GM19455 (cell line): ENCODE data around the gene NARS2.

Source experiments
- ATAC-seq: cut with Tn5 transposase; IDR thresholded peaks from one replicate; pipeline ENCODE4 v1.9.1; 2021; ENCODE audit not compliant: unreplicated experiment

The NARS2 gene

GRCh38 chr11:78446210-78446609 is 128.5 kb downstream of the NARS2 start:
- ATAC-seq, result no peak

DNA sequence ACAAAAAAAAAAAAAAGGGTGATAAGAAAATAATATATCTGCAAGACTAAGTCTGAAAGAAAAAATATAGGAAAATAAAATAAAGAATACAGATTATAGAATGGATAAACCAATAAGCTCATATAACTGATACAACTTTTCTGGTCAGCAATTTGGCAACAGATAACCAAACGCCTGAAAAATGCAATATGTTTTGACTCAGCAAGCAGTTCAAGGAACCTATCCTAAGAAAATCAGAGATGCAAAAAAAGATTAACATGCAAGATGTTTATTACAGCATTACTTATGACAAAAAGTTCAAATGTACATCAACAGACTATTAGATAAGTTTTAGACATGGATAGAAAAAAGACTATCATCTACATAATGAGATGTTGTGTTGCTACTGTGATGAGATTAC is 129.9 kb downstream of the NARS2 start:
- no peak for ATAC-seq

DNA sequence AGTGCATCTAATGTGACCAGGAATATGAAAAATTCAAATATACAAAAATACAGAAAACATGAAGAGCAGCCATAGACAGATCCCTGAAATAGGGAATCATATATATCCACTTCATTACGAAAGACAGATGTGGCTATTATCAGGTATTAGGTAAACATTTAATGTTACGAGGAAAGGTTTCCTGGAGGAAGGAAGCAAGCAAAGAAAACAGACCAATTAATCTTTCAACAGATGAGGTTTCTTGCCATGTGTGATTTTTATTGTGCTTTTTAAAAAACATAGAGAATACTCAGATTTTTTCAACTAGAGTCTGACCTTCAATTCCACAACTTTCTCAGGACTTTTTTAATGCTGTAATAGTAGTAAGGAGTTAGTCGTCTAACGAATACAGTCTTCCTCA is 132.7 kb downstream of the NARS2 start:
- ATAC-seq, result no peak

- peak; percentile 88 for ATAC-seq
Measured at GRCh38 chr11:78438298-78438975, 136.2 kb downstream of the NARS2 start.

- no peak for ATAC-seq
Measured at GRCh38 chr11:78432956-78433355, 141.7 kb downstream of the NARS2 start.

- ATAC-seq, result no peak
Measured at GRCh38 chr11:78432058-78432515, 142.6 kb downstream of the NARS2 start.

GRCh38 chr11:78429660-78430059 is 145.0 kb downstream of the NARS2 start:
- ATAC-seq, result no peak

- no peak for ATAC-seq
Measured at GRCh38 chr11:78429209-78429608, 145.5 kb downstream of the NARS2 start.

DNA sequence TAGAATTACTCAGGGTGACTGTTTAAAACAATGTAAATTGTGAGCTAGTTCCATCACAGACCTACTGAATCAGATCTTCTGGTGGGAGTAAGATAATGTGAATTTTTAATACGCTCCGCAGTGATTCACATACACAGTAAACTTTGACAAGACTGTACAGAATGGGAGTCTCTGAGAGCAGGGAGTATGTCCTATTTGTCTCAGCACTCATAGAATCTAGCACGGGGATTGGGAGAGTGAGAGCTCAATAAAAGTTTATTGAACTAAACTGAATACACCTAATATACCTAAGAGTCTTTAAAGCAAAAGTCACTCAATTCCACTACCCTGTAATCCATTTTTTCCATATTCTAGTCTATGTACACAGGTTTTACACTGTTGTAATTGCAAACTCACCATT is 145.9 kb downstream of the NARS2 start:
- no peak for ATAC-seq

GRCh38 chr11:78428266-78428636 is 146.4 kb downstream of the NARS2 start:
- no peak for ATAC-seq

GRCh38 chr11:78427615-78428265 is 146.9 kb downstream of the NARS2 start:
- no peak for ATAC-seq

DNA sequence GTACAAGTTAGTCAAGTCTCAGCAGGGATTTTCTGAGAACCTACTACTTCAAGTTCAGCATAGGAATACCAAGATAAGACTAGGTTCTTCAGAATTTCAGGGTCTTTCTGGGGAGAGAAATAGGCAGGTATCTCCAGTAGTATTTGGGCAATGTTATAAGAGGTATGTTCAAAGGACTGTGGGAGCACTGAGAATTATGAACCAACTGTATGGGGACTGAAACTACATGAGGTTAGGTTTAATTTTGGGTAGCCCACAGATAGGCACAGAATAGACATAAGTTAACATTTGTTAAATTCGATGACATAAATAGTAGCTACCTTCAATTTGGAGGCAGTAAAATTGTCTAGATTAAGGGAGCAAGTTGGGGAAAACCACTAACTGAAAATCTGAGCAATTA is 147.8 kb downstream of the NARS2 start:
- ATAC-seq, result peak; percentile 42

- no peak for ATAC-seq
Measured at GRCh38 chr11:78425399-78426070, 149.1 kb downstream of the NARS2 start.

DNA sequence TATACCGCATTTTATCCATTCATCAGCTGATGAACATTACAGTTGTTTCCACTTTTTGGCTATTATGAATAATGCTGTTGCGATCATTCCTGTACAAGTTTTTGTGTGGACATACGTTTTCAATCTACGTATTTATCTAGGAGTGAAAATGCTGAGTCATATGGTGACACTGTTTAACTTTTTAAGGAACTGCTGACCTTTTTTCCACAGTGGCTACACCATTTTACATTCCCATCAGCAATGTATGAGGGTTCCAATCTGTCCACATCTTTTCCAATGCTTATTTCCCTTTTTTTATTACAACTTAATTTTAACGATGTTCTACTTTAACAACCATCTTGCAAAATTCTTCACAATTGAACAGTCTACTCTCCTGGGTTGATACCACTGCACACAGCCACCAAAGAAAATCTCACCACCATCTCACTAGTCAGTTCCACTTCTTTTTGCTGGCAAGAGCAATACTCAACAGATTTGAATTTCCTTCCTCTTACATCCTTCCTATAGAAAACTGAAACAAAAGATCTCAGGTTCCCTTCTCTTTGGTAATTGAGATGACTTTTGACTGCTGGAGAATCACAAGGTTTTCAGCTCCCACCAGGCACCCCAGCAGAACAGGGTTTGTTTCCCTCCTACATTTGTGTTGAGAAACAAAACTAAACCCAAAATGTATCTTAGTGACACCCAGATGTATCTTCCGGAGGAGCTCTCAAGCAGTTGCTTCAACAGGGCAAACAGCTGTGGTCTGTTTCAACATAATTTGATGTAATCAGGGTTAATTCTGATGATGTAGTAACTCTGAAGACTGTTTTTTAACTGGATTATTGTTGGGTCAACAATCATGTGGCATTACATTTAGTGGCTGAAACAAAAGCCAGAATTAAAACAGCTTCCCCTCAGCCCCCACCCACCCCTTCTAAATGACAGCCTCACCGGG is 150.1 kb downstream of the NARS2 start:
- peak; percentile 48 for ATAC-seq

- no peak for ATAC-seq
Measured at GRCh38 chr11:78423241-78423640, 151.4 kb downstream of the NARS2 start.

DNA sequence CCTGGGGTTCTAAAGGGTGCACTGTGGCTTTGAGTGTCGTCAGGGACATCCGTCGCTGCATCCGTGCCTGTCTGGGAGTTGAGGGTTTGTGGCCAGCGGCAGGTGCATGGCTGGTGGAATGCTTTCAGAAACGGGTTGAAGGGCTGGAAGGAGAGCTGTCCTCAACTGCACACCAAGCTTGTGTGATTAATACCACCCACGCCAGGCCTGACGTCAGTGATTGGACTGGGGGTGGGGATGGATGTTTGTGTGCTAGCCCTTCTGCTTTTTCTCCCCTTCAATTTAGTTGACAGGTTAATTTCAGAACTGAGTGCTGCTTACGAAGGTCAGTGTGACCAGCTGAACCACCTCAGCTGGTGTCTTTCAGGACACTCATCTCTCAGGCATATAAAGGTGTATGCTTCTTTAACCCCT is 153.9 kb downstream of the NARS2 start:
- ATAC-seq, result no peak

DNA sequence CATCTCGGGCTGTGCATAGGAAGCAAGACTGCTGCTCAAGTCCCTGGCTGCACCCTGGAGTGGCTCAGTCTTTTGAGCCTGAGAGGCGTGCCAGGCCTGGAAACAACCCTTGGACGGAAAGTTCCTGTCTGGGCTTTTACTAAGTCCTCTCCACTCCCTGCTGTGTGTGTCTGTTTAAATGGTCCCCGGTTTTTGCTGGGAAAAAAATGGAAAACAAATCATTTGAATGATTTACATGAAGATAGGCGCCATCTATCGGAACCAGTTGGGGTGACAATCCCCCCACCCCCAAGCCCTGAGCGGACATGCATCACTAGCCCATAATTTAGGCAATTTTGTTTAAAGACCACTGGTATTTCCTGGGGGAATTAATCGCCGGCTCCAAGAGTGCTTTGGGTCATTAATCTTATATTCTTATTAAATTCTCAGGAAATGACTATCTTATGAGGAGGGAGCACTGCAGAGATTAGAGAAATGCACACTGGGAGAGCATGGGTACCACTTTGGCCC is 154.4 kb downstream of the NARS2 start:
- ATAC-seq, result no peak

- no peak for ATAC-seq
Measured at GRCh38 chr11:78419327-78419726, 155.3 kb downstream of the NARS2 start.

GRCh38 chr11:78418584-78419211 is 156.0 kb downstream of the NARS2 start:
- no peak for ATAC-seq

GRCh38 chr11:78417888-78418583 is 156.6 kb downstream of the NARS2 start:
- peak; percentile 55 for ATAC-seq
